IMR-90 (cell line): ENCODE results near the gene SLC48A1. TPM values are rescaled to one million over a fixed set of nuclear protein-coding genes. Genes with fewer than 3 reads are reported as not detected.

Source experiments
- ATAC-seq: fragments of 200-7000 bp; cut with Tn5 transposase; 2 replicates; pipeline ENCODE4 v1.9.1; 2020; ENCODE audit warnings: low read depth, mild to moderate bottlenecking, moderate library complexity
- BruUV-seq: library from RNA; stranded (reverse); fragments of 400-500 nt; replicated peaks from 2 replicates; lab custom pipeline; 2021; lab: Mats Ljungman, UMichigan
- CTCF ChIA-PET: fragments of 300-600 bp; formaldehyde crosslinking; extraction: SDS; loops from one replicate; lab custom pipeline; 2021; ENCODE audit warnings: antibody characterized with exemption; lab: Yijun Ruan, JAX
- POLR2A ChIA-PET: fragments of 300-600 bp; sonication (Branson Sonifier 250); formaldehyde crosslinking; loops from one replicate; lab custom pipeline; 2022; ENCODE audit warnings: antibody characterized with exemption; ENCODE audit not compliant: unreplicated experiment; lab: Charles Lee
- DNase-seq: peaks from one replicate; pipeline ENCODE4 v3.0.0; 2013
- H2AFZ ChIP-seq: replicated peaks from 2 replicates; pipeline ENCODE3; 2013; ENCODE audit warnings: low read length, mild to moderate bottlenecking; ENCODE audit not compliant: poor library complexity
- H2AK5ac ChIP-seq: 2 replicates; pipeline ENCODE4 v1.6.1; 2013; ENCODE audit warnings: low read depth, low read length, inconsistent platforms
- H2AK9ac ChIP-seq: replicated peaks from 2 replicates; pipeline ENCODE3; 2013; ENCODE audit warnings: mild to moderate bottlenecking, low read depth, low read length, moderate library complexity; ENCODE audit not compliant: poor library complexity
- H2BK120ac ChIP-seq: 2 replicates; pipeline ENCODE4 v1.6.1; 2013; ENCODE audit warnings: low read depth, low read length, inconsistent platforms
- H2BK15ac ChIP-seq: 3 replicates; pipeline ENCODE4 v1.6.1; 2013; ENCODE audit warnings: low read depth, low read length, inconsistent platforms
- H2BK20ac ChIP-seq: 2 replicates; pipeline ENCODE4 v1.6.1; 2013; ENCODE audit warnings: low read depth, mild to moderate bottlenecking, inconsistent platforms, low read length, moderate library complexity
- H2BK5ac ChIP-seq: 2 replicates; pipeline ENCODE4 v1.6.1; 2013; ENCODE audit warnings: mild to moderate bottlenecking, low read depth, low read length, inconsistent platforms; ENCODE audit not compliant: poor library complexity, severe bottlenecking
- H3K14ac ChIP-seq: replicated peaks from 2 replicates; pipeline ENCODE4 v1.6.1; 2013; ENCODE audit warnings: low read depth, low read length, inconsistent platforms
- H3K18ac ChIP-seq: 2 replicates; pipeline ENCODE4 v1.6.1; 2013; ENCODE audit warnings: low read depth, low read length, control low read depth
- H3K23ac ChIP-seq: 2 replicates; pipeline ENCODE4 v1.6.1; 2013; ENCODE audit warnings: low read depth, low read length, inconsistent platforms
- H3K27ac ChIP-seq: 2 replicates; pipeline ENCODE4 v1.5.1; 2013; ENCODE audit warnings: mild to moderate bottlenecking, control low read depth, low read length; ENCODE audit not compliant: insufficient read depth
- H3K27me3 ChIP-seq: 2 replicates; pipeline ENCODE4 v1.6.1; 2013; ENCODE audit warnings: low read length; ENCODE audit not compliant: control insufficient read depth, insufficient read depth
- H3K36me3 ChIP-seq: 2 replicates; pipeline ENCODE4 v1.6.1; 2013; ENCODE audit warnings: low read length, mixed read lengths; ENCODE audit not compliant: control insufficient read depth, insufficient read depth
- H3K4ac ChIP-seq: 2 replicates; pipeline ENCODE4 v1.6.1; 2013; ENCODE audit warnings: low read depth, low read length, inconsistent platforms
- H3K4me1 ChIP-seq: 2 replicates; pipeline ENCODE4 v1.6.1; 2013; ENCODE audit warnings: low read length, mixed read lengths; ENCODE audit not compliant: control insufficient read depth, insufficient read depth
- H3K4me2 ChIP-seq: 2 replicates; pipeline ENCODE4 v1.6.1; 2013; ENCODE audit warnings: low read depth, mild to moderate bottlenecking, control low read depth, low read length, moderate library complexity
- H3K4me3 ChIP-seq: 2 replicates; pipeline ENCODE4 v1.5.1; 2013; ENCODE audit warnings: low read depth, mild to moderate bottlenecking, control low read depth, low read length, moderate library complexity; ENCODE audit not compliant: insufficient read depth
- H3K56ac ChIP-seq: 2 replicates; pipeline ENCODE4 v1.6.1; 2013; ENCODE audit warnings: low read length, inconsistent platforms; ENCODE audit not compliant: insufficient read depth; ENCODE audit errors: extremely low read depth
- H3K79me1 ChIP-seq, 2 experiments: 2 replicates each; pipeline ENCODE4 v1.6.1; 2013; ENCODE audit warnings: low read length in 2 of 2, inconsistent platforms in 1 of 2, low read depth in 1 of 2
- H3K9ac ChIP-seq: 2 replicates; pipeline ENCODE4 v1.6.1; 2013; ENCODE audit warnings: low read depth, low read length, control low read depth
- H3K9me1 ChIP-seq: 2 replicates; pipeline ENCODE4 v1.6.1; 2013; ENCODE audit warnings: low read length, inconsistent platforms; ENCODE audit not compliant: insufficient read depth
- H3K9me3 ChIP-seq: 2 replicates; pipeline ENCODE4 v1.6.1; 2013; ENCODE audit warnings: low read length; ENCODE audit not compliant: control insufficient read depth, insufficient read depth
- H4K20me1 ChIP-seq: 2 replicates; pipeline ENCODE4 v1.6.1; 2013; ENCODE audit warnings: low read length, inconsistent platforms; ENCODE audit not compliant: insufficient read depth
- H4K5ac ChIP-seq: 2 replicates; pipeline ENCODE4 v1.6.1; 2013; ENCODE audit warnings: mild to moderate bottlenecking, low read depth, low read length, control low read depth
- H4K8ac ChIP-seq, 2 experiments: 2 replicates each; pipeline ENCODE4 v1.6.1; 2013; ENCODE audit warnings: low read depth in 2 of 2, low read length in 2 of 2, control low read depth in 1 of 2, inconsistent platforms in 1 of 2
- H4K91ac ChIP-seq: 2 replicates; pipeline ENCODE4 v1.6.1; 2013; ENCODE audit warnings: low read depth, low read length, inconsistent platforms; ENCODE audit not compliant: insufficient read depth
- BHLHE40 ChIP-seq: fragments of 150-350 bp; IDR thresholded peaks from 2 replicates; pipeline ENCODE4 v1.6.1; 2016; ENCODE audit warnings: mild to moderate bottlenecking, low read depth, low read length
- CEBPB ChIP-seq: IDR thresholded peaks from 2 replicates; pipeline ENCODE4 v1.6.1; 2012; ENCODE audit warnings: low read depth, low read length, improper control_type of control experiment
- CHD1 ChIP-seq: IDR thresholded peaks from 2 replicates; pipeline ENCODE4 v1.6.1; 2012; ENCODE audit warnings: low read depth, low read length, improper control_type of control experiment
- CTCF ChIP-seq: conservative IDR thresholded peaks from 2 replicates; pipeline ENCODE4 v1.5.1; 2012; ENCODE audit warnings: mild to moderate bottlenecking, low read depth, low read length, improper control_type of control experiment
- ELK1 ChIP-seq: fragments of 150-350 bp; IDR thresholded peaks from 2 replicates; pipeline ENCODE4 v1.6.1; 2016; ENCODE audit warnings: low read depth, mild to moderate bottlenecking, low read length, moderate library complexity, borderline replicate concordance
- FOS ChIP-seq: fragments of 150-350 bp; IDR thresholded peaks from 2 replicates; pipeline ENCODE4 v1.6.1; 2016; ENCODE audit warnings: low read depth, low read length
- MAFK ChIP-seq: IDR thresholded peaks from 2 replicates; pipeline ENCODE4 v1.6.1; 2012; ENCODE audit warnings: low read depth, low read length, improper control_type of control experiment
- MAZ ChIP-seq: IDR thresholded peaks from 2 replicates; pipeline ENCODE4 v1.6.1; 2012; ENCODE audit warnings: low read depth, mild to moderate bottlenecking, low read length, improper control_type of control experiment, moderate library complexity, borderline replicate concordance
- MXI1 ChIP-seq: IDR thresholded peaks from 2 replicates; pipeline ENCODE4 v1.6.1; 2012; ENCODE audit warnings: low read depth, mild to moderate bottlenecking, low read length, moderate library complexity, borderline replicate concordance
- NFE2L2 ChIP-seq: fragments of 150-350 bp; IDR thresholded peaks from 2 replicates; pipeline ENCODE4 v1.6.1; 2016; ENCODE audit warnings: low read depth, mild to moderate bottlenecking, low read length
- POLR2A ChIP-seq: IDR thresholded peaks from 2 replicates; pipeline ENCODE4 v1.6.1; 2012; ENCODE audit warnings: mild to moderate bottlenecking, low read depth, low read length
- RAD21 ChIP-seq: IDR thresholded peaks from 2 replicates; pipeline ENCODE4 v1.6.1; 2012; ENCODE audit warnings: low read length, improper control_type of control experiment
- RCOR1 ChIP-seq: IDR thresholded peaks from 2 replicates; pipeline ENCODE4 v1.6.1; 2012; ENCODE audit warnings: mild to moderate bottlenecking, low read length, improper control_type of control experiment; ENCODE audit not compliant: insufficient replicate concordance
- RFX5 ChIP-seq: IDR thresholded peaks from 2 replicates; pipeline ENCODE4 v1.8.0; 2012; ENCODE audit warnings: low read depth, mild to moderate bottlenecking, low read length, moderate library complexity
- SMC3 ChIP-seq: fragments of 150-350 bp; IDR thresholded peaks from 2 replicates; pipeline ENCODE4 v1.6.1; 2016; ENCODE audit warnings: low read depth, mild to moderate bottlenecking, antibody characterized with exemption, low read length, moderate library complexity
- USF2 ChIP-seq: fragments of 150-350 bp; IDR thresholded peaks from 2 replicates; pipeline ENCODE4 v1.6.1; 2017; ENCODE audit warnings: mild to moderate bottlenecking, antibody characterized with exemption, low read length, low read depth
- WGBS, 2 experiments: methylation state at CpG; one replicate each; pipeline versions ENCODE4 v1.1.5 to v1.1.7; 2013; ENCODE audit warnings: missing lambda C conversion rate in 2 of 2; ENCODE audit not compliant: insufficient read length in 1 of 2; ENCODE audit errors: extremely low coverage in 2 of 2; 5-methylcytosine and 5-hydroxymethylcytosine counted together
- dilution Hi-C: fragments of 300-500 bp; cut with HindIII; formaldehyde crosslinking; loops from one replicate; pipeline ENCODE4 v1.14.3; 2018; ENCODE audit warnings: low sequenced_read_pairs; ENCODE audit not compliant: unreplicated experiment
- in situ Hi-C: fragments of 300-500 bp; cut with MboI; formaldehyde crosslinking; loops from 3 replicates; pipeline ENCODE4 v1.14.3; 2019; ENCODE audit warnings: low sequenced_read_pairs, inconsistent platforms, mixed read lengths
- intact Hi-C: fragments of 100-400 bp; cut with micrococcal nuclease; formaldehyde crosslinking; loops from 2 replicates; pipeline ENCODE4 v1.10.0; 2022
- polyA plus RNA-seq, 3 experiments: library from polyadenylated mRNA; depleted of rRNA; stranded (reverse); fragments of >200 nt; gene quantifications; 2 replicates each; pipeline ENCODE4 v1.2.3, GENCODE V29; 2012; ENCODE audit warnings: low replicate concordance in 1 of 3
- total RNA-seq: library from RNA; depleted of rRNA; stranded (reverse); fragments of >200 nt; gene quantifications from 2 replicates; pipeline ENCODE4 v1.2.3, GENCODE V29; 2012

The SLC48A1 gene
- total and polyA plus RNA-seq, 2 of the 4 experiments (the other 2 are of a cell fraction), result 4.8 to 5.9 TPM

GRCh38 chr12:47800582-47800981 is 27.5 kb downstream of the SLC48A1 start:
- no peak overlapping the region for H3K4me2 ChIP-seq
- intact Hi-C loops (no loop called here), dilution Hi-C loops (no loop called here), in situ Hi-C loops (no loop called here)
- H3K56ac ChIP-seq, result no peak overlapping the region
- ChIA-PET CTCF (no interaction called here), POLR2A (no interaction called here)
- H3K18ac ChIP-seq, result no peak overlapping the region
- no peak overlapping the region for H4K8ac ChIP-seq
- peaks cover 31% of the 10 kb centered on the region for H3K4me1 ChIP-seq
- no peak overlapping the region for H2AFZ ChIP-seq
- no peak overlapping the region for H2BK5ac ChIP-seq
- no peak overlapping the region for H2BK120ac ChIP-seq
- DNase-seq, result no peak
- H3K9me3 ChIP-seq, result no peaks in the 10 kb centered on the region
- no peak overlapping the region for H2BK15ac ChIP-seq
- H3K9me1 ChIP-seq, result peaks cover 17% of the 10 kb centered on the region
- no peak for ATAC-seq
- no peak for TF ChIP-seq CHD1
- no peak for TF ChIP-seq BHLHE40
- TF ChIP-seq POLR2A, result no peak
- no peak for TF ChIP-seq NFE2L2
- no peak for TF ChIP-seq RAD21
- TF ChIP-seq SMC3, result no peak
- TF ChIP-seq CTCF, result no peak
- no peak for TF ChIP-seq CEBPB
- no peak for TF ChIP-seq MXI1
- no peak for TF ChIP-seq RCOR1
- TF ChIP-seq ELK1, result no peak
- TF ChIP-seq MAZ, result no peak
- TF ChIP-seq FOS, result no peak
- no peak for TF ChIP-seq USF2
- no peak for TF ChIP-seq RFX5
- no peak for TF ChIP-seq MAFK
- H3K9ac ChIP-seq, result no peak overlapping the region
- H2BK20ac ChIP-seq, result no peak overlapping the region
- H4K91ac ChIP-seq, result no peak overlapping the region
- BruUV-seq, result no TSS peak
- H3K36me3 ChIP-seq, result peaks cover 45% of the 10 kb centered on the region
- 95% methylated on average over 2 of the region's 7 CpGs; no CpG with 5 or more reads in 1 of the 2 experiments for WGBS, 2 experiments
- H3K27me3 ChIP-seq, result no peaks in the 10 kb centered on the region
- H4K20me1 ChIP-seq, result peaks cover 80% of the 10 kb centered on the region
- H2AK9ac ChIP-seq, result no peak overlapping the region
- no peak overlapping the region for H3K4ac ChIP-seq
- H3K79me1 ChIP-seq, result peaks cover 26 to 74% of the 10 kb centered on the region in 2 experiments
- no peak overlapping the region for H3K27ac ChIP-seq
- H4K5ac ChIP-seq, result no peak overlapping the region
- H3K4me3 ChIP-seq, result no peak overlapping the region
- no peak overlapping the region for H3K14ac ChIP-seq
- no peak overlapping the region for H2AK5ac ChIP-seq
- H3K23ac ChIP-seq, result no peak overlapping the region
